HFFc6 (cell line): Measurements from ENCODE around the gene SRPK2. TPM values are rescaled to one million over a fixed set of nuclear protein-coding genes. Genes with fewer than 3 reads are reported as not detected.

Experiments
- DNase-seq: peaks from one replicate; pipeline ENCODE4 v3.0.0-alpha.2; 2018
- H3K27ac Mint-ChIP-seq: 2 replicates; pipeline ENCODE4 v1.8.0; 2020; ENCODE audit warnings: mild to moderate bottlenecking, mixed read lengths
- H3K27me3 Mint-ChIP-seq: 2 replicates; pipeline ENCODE4 v1.8.0; 2021; ENCODE audit warnings: mild to moderate bottlenecking, moderate library complexity, mixed read lengths; ENCODE audit not compliant: insufficient read depth
- H3K36me3 Mint-ChIP-seq: 2 replicates; pipeline ENCODE4 v1.8.0; 2021; ENCODE audit warnings: low read depth, mixed read lengths
- H3K4me1 Mint-ChIP-seq: 2 replicates; pipeline ENCODE4 v1.8.0; 2020; ENCODE audit warnings: low read depth, mixed read lengths
- H3K4me3 Mint-ChIP-seq: 2 replicates; pipeline ENCODE4 v1.8.0; 2020; ENCODE audit warnings: mild to moderate bottlenecking, moderate library complexity, mixed read lengths
- H3K9me3 Mint-ChIP-seq: 2 replicates; pipeline ENCODE4 v1.8.0; 2020; ENCODE audit warnings: mild to moderate bottlenecking, mixed read lengths
- total RNA-seq, 6 experiments: library from RNA; stranded (reverse); fragmentation: NEBNext Ultra II Directional; extraction: Animal tissue kit (Norgen Biotek cat#: 25700); gene quantifications; 2 replicates in 1 of 6; 3 replicates in 5 of 6; pipeline ENCODE4 v1.2.3, GENCODE V29; 2021
- TF ChIP-seq, protein P1 (sequence below): fragments of 200-600 bp; sonication (generic); IDR thresholded peaks from 2 replicates; pipeline ENCODE4 v1.5.0; 2021; ENCODE audit warnings: antibody characterized with exemption, mild to moderate bottlenecking

Gene SRPK2
- total RNA-seq, 6 experiments from 2014 or later, result 45.2 to 49.3 (median 46.7) TPM

DNA sequence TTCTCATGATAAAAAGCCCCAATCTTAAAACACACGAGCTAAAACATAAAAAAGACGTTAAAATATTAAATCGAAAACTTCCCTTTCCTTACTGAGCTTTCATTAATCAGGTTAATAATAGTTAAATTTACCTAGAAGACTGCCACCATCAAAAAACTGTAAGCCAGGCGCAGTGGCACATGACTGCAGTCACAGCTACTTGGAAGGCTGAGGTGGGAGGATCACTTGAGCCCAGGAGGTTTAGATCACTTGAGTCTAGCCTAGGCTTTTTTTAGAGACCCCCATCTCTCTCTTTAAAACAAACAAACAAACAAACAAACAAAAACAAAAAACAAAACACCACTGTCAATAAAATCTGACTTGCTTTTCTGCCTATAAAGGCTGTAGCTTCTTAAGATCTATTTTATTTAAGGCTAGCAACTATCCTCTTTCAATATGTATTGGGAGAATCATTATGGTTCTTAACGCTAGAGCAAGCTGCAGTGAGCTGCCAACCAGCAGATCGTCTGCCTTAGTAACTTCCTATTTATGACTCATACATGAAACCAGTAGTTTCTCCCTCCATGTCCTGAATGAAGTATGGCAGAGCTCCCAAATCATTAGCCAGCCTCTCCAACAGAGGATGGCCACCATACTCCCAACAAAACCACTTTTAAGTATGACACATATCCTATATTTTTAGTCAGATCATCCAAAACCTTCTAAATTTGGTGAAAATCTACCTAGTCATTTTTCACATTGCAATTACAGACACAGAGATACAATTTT is 163.7 kb downstream of the SRPK2 start:
- Mint-ChIP-seq H3K9me3 (no peaks in the 10 kb centered on the region), H3K4me1 (peaks cover 57% of the 10 kb centered on the region), H3K4me3 (peak overlapping the region; percentile 80), H3K27ac (peak overlapping the region; percentile 89), H3K36me3 (peaks cover 17% of the 10 kb centered on the region), H3K27me3 (no peaks in the 10 kb centered on the region)
- peak; percentile 92 for DNase-seq
- TF ChIP-seq, protein P1, sequence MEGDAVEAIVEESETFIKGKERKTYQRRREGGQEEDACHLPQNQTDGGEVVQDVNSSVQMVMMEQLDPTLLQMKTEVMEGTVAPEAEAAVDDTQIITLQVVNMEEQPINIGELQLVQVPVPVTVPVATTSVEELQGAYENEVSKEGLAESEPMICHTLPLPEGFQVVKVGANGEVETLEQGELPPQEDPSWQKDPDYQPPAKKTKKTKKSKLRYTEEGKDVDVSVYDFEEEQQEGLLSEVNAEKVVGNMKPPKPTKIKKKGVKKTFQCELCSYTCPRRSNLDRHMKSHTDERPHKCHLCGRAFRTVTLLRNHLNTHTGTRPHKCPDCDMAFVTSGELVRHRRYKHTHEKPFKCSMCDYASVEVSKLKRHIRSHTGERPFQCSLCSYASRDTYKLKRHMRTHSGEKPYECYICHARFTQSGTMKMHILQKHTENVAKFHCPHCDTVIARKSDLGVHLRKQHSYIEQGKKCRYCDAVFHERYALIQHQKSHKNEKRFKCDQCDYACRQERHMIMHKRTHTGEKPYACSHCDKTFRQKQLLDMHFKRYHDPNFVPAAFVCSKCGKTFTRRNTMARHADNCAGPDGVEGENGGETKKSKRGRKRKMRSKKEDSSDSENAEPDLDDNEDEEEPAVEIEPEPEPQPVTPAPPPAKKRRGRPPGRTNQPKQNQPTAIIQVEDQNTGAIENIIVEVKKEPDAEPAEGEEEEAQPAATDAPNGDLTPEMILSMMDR, result no peak

DNA sequence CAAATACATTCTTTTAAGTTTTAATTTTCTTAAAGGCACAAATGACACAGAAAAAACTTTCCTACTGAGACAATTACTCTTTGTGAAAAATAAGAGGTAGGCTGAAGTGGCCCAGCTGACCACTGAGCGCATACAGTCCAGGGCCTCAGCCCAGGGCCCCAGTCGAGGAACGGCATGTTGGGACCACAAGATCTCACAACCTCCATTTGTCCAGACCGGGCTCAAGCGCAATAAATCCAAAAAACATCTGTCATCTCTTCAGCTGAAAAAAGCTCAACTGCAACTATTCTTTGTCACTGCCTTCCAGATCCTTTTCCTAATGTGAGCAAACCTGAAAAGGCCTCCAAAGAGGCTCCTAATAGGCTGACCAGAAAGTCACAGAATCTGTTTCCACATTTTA is 165.8 kb downstream of the SRPK2 start:
- Mint-ChIP-seq H3K36me3 (peaks cover 8% of the 10 kb centered on the region), H3K4me3 (no peak overlapping the region), H3K9me3 (no peaks in the 10 kb centered on the region), H3K27ac (no peak overlapping the region), H3K4me1 (peaks cover 72% of the 10 kb centered on the region), H3K27me3 (no peaks in the 10 kb centered on the region)
- TF ChIP-seq, protein P1, result no peak
- DNase-seq, result no peak

DNA sequence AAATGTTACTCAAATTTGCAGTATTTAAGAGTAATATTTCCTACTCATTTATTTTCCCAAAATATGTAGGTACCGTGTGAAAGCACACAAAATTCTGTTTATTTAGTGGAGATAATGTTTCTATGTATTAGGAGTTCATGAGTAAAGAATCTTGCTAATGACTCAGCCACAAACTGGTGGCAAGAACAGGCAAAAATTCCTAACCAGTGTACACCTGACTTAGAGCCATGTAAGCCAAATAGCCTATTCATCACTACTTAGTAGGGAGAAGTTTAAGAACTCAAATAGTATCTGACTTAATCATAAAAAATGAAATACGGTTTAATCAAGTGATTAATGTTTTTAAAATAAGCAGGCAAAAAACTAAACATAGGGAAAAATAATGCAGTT is 169.0 kb downstream of the SRPK2 start:
- Mint-ChIP-seq H3K4me3 (no peak overlapping the region), H3K9me3 (no peaks in the 10 kb centered on the region), H3K4me1 (peaks cover 63% of the 10 kb centered on the region), H3K36me3 (peaks cover 10% of the 10 kb centered on the region; the same call in 1 of the 2 replicates), H3K27ac (no peak overlapping the region), H3K27me3 (no peaks in the 10 kb centered on the region)
- peak; percentile 64 for DNase-seq
- TF ChIP-seq, protein P1, result no peak

GRCh38 chr7:105218939-105219770 is 169.6 kb downstream of the SRPK2 start:
- H3K4me1 Mint-ChIP-seq, result peaks cover 57% of the 10 kb centered on the region

DNA sequence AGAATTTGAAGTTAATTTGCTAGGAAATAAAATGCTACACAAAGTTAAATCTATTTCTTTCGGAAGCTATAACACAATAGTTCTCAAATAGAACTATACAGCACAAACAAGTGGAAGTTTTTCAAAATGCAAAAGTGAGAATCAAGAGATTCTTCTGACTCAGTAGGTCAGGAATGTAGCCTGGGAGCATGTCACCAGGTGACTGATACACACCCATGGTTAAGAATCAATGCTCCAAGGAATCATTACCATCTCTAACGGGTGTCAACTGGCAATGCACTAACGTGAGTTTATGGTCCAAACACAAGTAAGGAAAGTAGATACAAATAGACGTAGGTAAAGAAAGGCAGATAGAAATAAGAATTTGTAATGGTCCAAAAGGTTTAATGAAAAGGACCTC is 170.5 kb downstream of the SRPK2 start:
- DNase-seq, result peak; percentile 12
- Mint-ChIP-seq H3K36me3 (peaks cover 10% of the 10 kb centered on the region; the same call in 1 of the 2 replicates), H3K4me1 (peaks cover 53% of the 10 kb centered on the region), H3K9me3 (no peaks in the 10 kb centered on the region), H3K27me3 (no peaks in the 10 kb centered on the region), H3K4me3 (no peak overlapping the region), H3K27ac (no peak overlapping the region; the same call in 1 of the 2 replicates)
- TF ChIP-seq, protein P1, result no peak

More at GRCh38 chr7:105218939-105219770, 169.6 kb downstream of the SRPK2 start:
- Mint-ChIP-seq H3K27me3 (no peaks in the 10 kb centered on the region), H3K36me3 (peaks cover 10% of the 10 kb centered on the region; the same call in 1 of the 2 replicates), H3K9me3 (no peaks in the 10 kb centered on the region), H3K27ac (peak overlapping the region; percentile 12), H3K4me3 (no peak overlapping the region)
- TF ChIP-seq, protein P1, result no peak
- no peak for DNase-seq
